Neural progenitor cell (in vitro differentiated cells): ENCODE measurements around the gene DRD2.

Source experiments
- CTCF ChIP-seq: fragments of 200-600 bp; sonication (generic); IDR thresholded peaks from 2 replicates; pipeline ENCODE4 v1.5.1; 2017; ENCODE audit warnings: antibody characterized with exemption, mild to moderate bottlenecking
- EZH2 ChIP-seq: fragments of 200-600 bp; sonication (generic); IDR thresholded peaks from 2 replicates; pipeline ENCODE4 v1.6.1; 2017; ENCODE audit warnings: antibody characterized with exemption, mild to moderate bottlenecking, moderate library complexity

- TF ChIP-seq CTCF (no peak), EZH2 (no peak)
Measured at GRCh38 chr11:113370634-113371033, 104.6 kb downstream of the DRD2 start.
